Tibial nerve (tissue), 4 donors: ENCODE data around the gene HOXB5. TPM values are rescaled to one million over a fixed set of nuclear protein-coding genes. Genes with fewer than 3 reads are reported as not detected.

Experiments
- DNase-seq, 2 donors: peaks; one replicate each; pipeline ENCODE4 v3.0.0-alpha.2; 2019; ENCODE audit warnings: low spot score in 2 of 2
- H3K27ac ChIP-seq, 4 donors: fragments of 200-600 bp; sonication (generic) in 3 of 4; one replicate each; pipeline ENCODE4 v1.5.1; 2017 to 2019; ENCODE audit warnings: mild to moderate bottlenecking in 1 of 4
- H3K27me3 ChIP-seq, 2 donors: fragments of 200-600 bp; sonication (generic) in 1 of 2; one replicate each; pipeline versions ENCODE4 v1.5.1 to v1.6.0; 2017 to 2019
- H3K36me3 ChIP-seq, 3 donors: fragments of 200-600 bp; sonication (generic); one replicate each; pipeline ENCODE4 v1.5.1; 2018 to 2019
- H3K4me1 ChIP-seq, 4 donors: fragments of 200-600 bp; sonication (generic) in 3 of 4; one replicate each; pipeline ENCODE4 v1.5.1; 2017 to 2019
- H3K4me3 ChIP-seq, 4 donors: fragments of 200-600 bp; sonication (generic) in 3 of 4; one replicate each; pipeline ENCODE4 v1.5.1; 2017 to 2019; ENCODE audit warnings: mild to moderate bottlenecking in 1 of 4, moderate library complexity in 1 of 4
- H3K9me3 ChIP-seq, 4 donors: fragments of 200-600 bp; sonication (generic) in 3 of 4; one replicate each; pipeline ENCODE4 v1.5.1; 2017 to 2019
- EP300 ChIP-seq, 2 donors: sonication (generic); formaldehyde crosslinking; IDR thresholded peaks; one replicate each; pipeline ENCODE4 v1.6.1; 2017; ENCODE audit warnings: antibody characterized with exemption in 2 of 2, mild to moderate bottlenecking in 1 of 2
- POLR2A ChIP-seq, 2 donors: fragments of 450-650 bp; IDR thresholded peaks; one replicate each; pipeline ENCODE4 v1.6.1; 2017; ENCODE audit warnings: antibody characterized with exemption in 2 of 2, mild to moderate bottlenecking in 2 of 2, moderate library complexity in 2 of 2
- WGBS, 2 donors: methylation state at CpG; one replicate each; pipeline ENCODE4 v1.1.5; 2018; 5-methylcytosine and 5-hydroxymethylcytosine counted together
- total RNA-seq, 4 donors: library from RNA; depleted of rRNA; stranded (reverse); fragments of >200 nt; gene quantifications; one replicate each; pipeline ENCODE4 v1.1.0, GENCODE V29; 2016
- TF ChIP-seq, protein P1 (sequence below), 5 experiments: fragments of 200-600 bp in 3 of 5; fragments of 450-650 bp in 2 of 5; sonication (generic) in 3 of 5; IDR thresholded peaks; one replicate each; pipeline ENCODE4 v1.5.1; 2016 to 2019; ENCODE audit warnings: antibody characterized with exemption in 5 of 5, mild to moderate bottlenecking in 3 of 5, moderate library complexity in 2 of 5

HOXB5 gene
- total RNA-seq, 4 donors from 2014 or later: 1.6 to 1.8 TPM; not detected in 2

DNA sequence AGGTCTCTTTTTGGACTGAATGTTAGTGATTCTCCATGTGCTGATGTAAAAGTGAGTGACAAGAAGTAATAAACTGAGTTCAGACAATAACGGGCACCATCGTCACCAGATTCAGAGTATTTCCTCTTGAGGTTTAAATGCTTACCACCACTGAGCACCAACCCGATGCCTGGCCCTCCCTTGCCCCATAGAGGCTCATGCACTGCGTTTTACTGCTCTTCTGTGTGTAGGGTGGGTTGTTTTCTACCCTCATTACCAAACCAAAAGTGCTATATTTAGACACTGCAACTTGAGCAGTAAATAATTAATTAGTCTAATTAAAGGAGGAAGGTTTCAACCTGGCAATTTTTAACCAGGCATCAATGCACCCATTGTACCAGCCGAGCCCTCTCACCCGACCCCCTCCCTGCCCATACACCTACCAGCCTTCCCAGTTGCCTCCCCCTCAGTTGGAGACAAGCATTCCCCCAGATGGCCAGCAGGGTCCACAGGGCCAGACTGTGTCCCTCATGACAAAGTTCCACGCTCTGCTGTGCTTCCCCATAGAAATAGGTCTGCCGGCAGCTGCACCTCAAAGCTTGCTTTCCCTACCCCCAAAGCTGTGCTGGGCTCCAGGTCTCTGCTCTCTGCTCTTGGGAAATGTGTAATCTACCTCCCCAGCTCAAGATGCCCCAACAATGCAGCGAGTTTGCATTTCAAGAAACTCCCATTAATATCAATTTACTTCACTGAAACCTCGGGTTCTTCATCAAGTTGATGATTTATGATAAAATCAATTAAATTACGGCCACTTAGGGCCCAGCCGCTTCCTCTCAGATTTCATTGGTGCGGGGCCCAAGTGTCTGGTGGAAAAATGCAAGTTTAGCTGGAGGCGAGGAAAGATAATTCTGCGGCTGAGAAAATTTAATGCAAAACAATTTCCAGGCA is 31.4 kb downstream of the HOXB5 start:
- Histone ChIP-seq H3K27me3 (peaks cover 0 to 98% of the 10 kb centered on the region in 2 donors), H3K4me1 (peaks cover 0 to 37% (median 10%) of the 10 kb centered on the region in 4 donors), H3K36me3 (no peaks in the 10 kb centered on the region), H3K27ac (no peak overlapping the region), H3K9me3 (no peaks in the 10 kb centered on the region), H3K4me3 (no peak overlapping the region)
- 62 to 63% methylated on average over 15 of the region's 15 CpGs for WGBS, 2 donors
- TF ChIP-seq, protein P1, sequence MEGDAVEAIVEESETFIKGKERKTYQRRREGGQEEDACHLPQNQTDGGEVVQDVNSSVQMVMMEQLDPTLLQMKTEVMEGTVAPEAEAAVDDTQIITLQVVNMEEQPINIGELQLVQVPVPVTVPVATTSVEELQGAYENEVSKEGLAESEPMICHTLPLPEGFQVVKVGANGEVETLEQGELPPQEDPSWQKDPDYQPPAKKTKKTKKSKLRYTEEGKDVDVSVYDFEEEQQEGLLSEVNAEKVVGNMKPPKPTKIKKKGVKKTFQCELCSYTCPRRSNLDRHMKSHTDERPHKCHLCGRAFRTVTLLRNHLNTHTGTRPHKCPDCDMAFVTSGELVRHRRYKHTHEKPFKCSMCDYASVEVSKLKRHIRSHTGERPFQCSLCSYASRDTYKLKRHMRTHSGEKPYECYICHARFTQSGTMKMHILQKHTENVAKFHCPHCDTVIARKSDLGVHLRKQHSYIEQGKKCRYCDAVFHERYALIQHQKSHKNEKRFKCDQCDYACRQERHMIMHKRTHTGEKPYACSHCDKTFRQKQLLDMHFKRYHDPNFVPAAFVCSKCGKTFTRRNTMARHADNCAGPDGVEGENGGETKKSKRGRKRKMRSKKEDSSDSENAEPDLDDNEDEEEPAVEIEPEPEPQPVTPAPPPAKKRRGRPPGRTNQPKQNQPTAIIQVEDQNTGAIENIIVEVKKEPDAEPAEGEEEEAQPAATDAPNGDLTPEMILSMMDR (IDR thresholded peaks at IDR 0.05): peak in 1 of 5 experiments; percentile 11
- TF ChIP-seq EP300 (IDR thresholded peaks at IDR 0.05): no peak
- DNase-seq: no peak

- Histone ChIP-seq H3K4me1 (peaks cover 0 to 55% (median 14%) of the 10 kb centered on the region in 4 donors), H3K9me3 (no peaks in the 10 kb centered on the region), H3K4me3 (no peak overlapping the region), H3K36me3 (no peaks in the 10 kb centered on the region), H3K27ac (peak overlapping the region in 2 of 4 donors; percentile 11 to 59), H3K27me3 (peaks cover 0 to 96% of the 10 kb centered on the region in 2 donors)
- no peak for TF ChIP-seq POLR2A (IDR thresholded peaks at IDR 0.05)
- TF ChIP-seq, protein P1 (IDR thresholded peaks at IDR 0.05): no peak
- no peak for TF ChIP-seq EP300 (IDR thresholded peaks at IDR 0.05)
- DNase-seq: no peak
- 50 to 51% methylated on average over 14 of the region's 14 CpGs for WGBS, 2 donors
Measured at GRCh38 chr17:48559840-48560817, 33.5 kb downstream of the HOXB5 start.

DNA sequence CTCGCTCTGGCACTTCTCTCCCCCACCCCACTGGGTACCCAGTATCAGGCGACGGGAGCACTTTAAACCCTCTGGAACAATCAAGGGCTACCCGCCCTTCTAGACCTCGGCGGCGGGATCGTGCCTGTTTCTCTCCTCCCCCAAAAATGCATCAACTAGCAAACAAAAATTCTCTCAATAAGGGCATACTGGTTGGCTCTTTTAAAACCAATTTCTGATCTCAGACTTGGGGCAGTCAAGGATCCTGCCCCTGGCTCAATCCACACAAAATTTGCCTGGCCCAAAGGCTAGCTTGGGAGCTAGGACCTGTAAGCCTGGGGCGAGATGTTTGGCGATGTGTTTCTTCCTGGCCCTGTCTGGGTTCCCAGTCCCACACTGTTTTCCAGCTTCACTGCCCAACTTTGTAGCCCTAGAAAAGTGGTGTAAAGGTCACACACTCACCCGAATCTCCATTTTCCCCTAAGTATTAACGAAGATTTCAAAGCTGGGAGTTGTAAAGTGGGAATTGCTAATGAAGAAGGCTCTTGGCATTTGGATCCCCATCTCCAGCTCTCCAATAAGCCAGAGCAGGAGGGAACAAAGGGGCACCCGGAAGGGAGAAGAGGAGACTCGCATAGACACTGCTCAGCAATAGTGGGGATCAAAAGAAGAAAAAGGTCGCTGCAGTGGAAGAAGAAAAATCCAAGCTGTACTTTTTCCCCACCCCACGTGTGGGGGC is 34.3 kb downstream of the HOXB5 start:
- no peak for DNase-seq
- H3K36me3 ChIP-seq: no peaks in the 10 kb centered on the region
- H3K4me3 ChIP-seq: no peak overlapping the region
- H3K9me3 ChIP-seq: no peaks in the 10 kb centered on the region
- WGBS, 2 donors: 57 to 60% methylated on average over 16 of the region's 16 CpGs
- peaks cover 4 to 96% of the 10 kb centered on the region in 2 donors for H3K27me3 ChIP-seq
- H3K4me1 ChIP-seq: peaks cover 0 to 54% (median 14%) of the 10 kb centered on the region in 4 donors
- H3K27ac ChIP-seq: peak overlapping the region in 3 of 4 donors; percentile 11 to 59 (median 11)
- TF ChIP-seq POLR2A (IDR thresholded peaks at IDR 0.05) (no peak), EP300 (IDR thresholded peaks at IDR 0.05) (no peak)
- TF ChIP-seq, protein P1 (IDR thresholded peaks at IDR 0.05): no peak

DNA sequence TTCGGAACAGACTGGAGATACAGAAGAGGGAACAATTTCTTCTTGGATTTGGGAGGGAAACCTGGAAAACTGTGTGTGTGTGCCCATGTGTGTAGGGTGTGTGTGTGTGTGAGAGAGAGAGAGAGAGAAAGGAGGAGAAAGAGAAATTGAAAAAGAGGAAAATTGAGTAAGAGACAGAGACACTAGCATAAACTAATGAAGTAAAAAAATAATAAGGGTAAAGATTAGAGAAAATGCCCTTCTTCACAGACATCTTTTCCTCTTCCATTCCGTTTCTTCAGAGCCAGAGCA is 34.8 kb downstream of the HOXB5 start:
- WGBS, 2 donors: 75 to 78% methylated on average over 2 of the region's 2 CpGs

More for the DNA sequence above, 34.8 kb downstream of the HOXB5 start:
- H3K27ac ChIP-seq: peak overlapping the region in 2 of 4 donors; percentile 11 to 42
- H3K36me3 ChIP-seq: no peaks in the 10 kb centered on the region
- peaks cover 0 to 50% (median 14%) of the 10 kb centered on the region in 4 donors for H3K4me1 ChIP-seq
- no peaks in the 10 kb centered on the region for H3K9me3 ChIP-seq
- H3K4me3 ChIP-seq: no peak overlapping the region
- no peak for DNase-seq
- peaks cover 4 to 98% of the 10 kb centered on the region in 2 donors for H3K27me3 ChIP-seq
- TF ChIP-seq, protein P1 (IDR thresholded peaks at IDR 0.05): no peak
- TF ChIP-seq EP300 (IDR thresholded peaks at IDR 0.05) (no peak), POLR2A (IDR thresholded peaks at IDR 0.05) (no peak)
